HG02938 (cell line): ENCODE measurements around the gene GADL1.

Experiments
- ATAC-seq: cut with Tn5 transposase; IDR thresholded peaks from one replicate; pipeline ENCODE4 v1.9.1; 2021; ENCODE audit warnings: mild to moderate bottlenecking, moderate library complexity; ENCODE audit not compliant: unreplicated experiment

Gene GADL1

GRCh38 chr3:30764891-30765290 lies 129.6 kb downstream of the GADL1 start:
- no peak for ATAC-seq

GRCh38 chr3:30764281-30764680 lies 130.2 kb downstream of the GADL1 start:
- no peak for ATAC-seq

- ATAC-seq = no peak
These were observed 133.1 kb downstream of the GADL1 start for GRCh38 chr3:30761374-30761773.

GRCh38 chr3:30760737-30761136 lies 133.7 kb downstream of the GADL1 start:
- no peak for ATAC-seq

- ATAC-seq = no peak
These were observed 134.3 kb downstream of the GADL1 start for GRCh38 chr3:30760040-30760695.

- ATAC-seq = no peak
These were observed 138.2 kb downstream of the GADL1 start for GRCh38 chr3:30756218-30756617.

GRCh38 chr3:30754426-30754825 lies 140.0 kb downstream of the GADL1 start:
- no peak for ATAC-seq

- ATAC-seq = no peak
These were observed 140.7 kb downstream of the GADL1 start for GRCh38 chr3:30753766-30754165.

- ATAC-seq = no peak
These were observed 141.5 kb downstream of the GADL1 start for GRCh38 chr3:30752970-30753369.

GRCh38 chr3:30752491-30752890 lies 142.0 kb downstream of the GADL1 start:
- no peak for ATAC-seq

GRCh38 chr3:30751610-30752299 lies 142.7 kb downstream of the GADL1 start:
- ATAC-seq = peak; percentile 41

GRCh38 chr3:30750967-30751366 lies 143.5 kb downstream of the GADL1 start:
- ATAC-seq = no peak

- no peak for ATAC-seq
These were observed 145.2 kb downstream of the GADL1 start for GRCh38 chr3:30749230-30749629.

GRCh38 chr3:30747771-30748281 lies 146.6 kb downstream of the GADL1 start:
- no peak for ATAC-seq

- no peak for ATAC-seq
These were observed 150.7 kb downstream of the GADL1 start for GRCh38 chr3:30743641-30744317.

GRCh38 chr3:30742796-30743619 lies 151.5 kb downstream of the GADL1 start:
- no peak for ATAC-seq

GRCh38 chr3:30741889-30742288 lies 152.6 kb downstream of the GADL1 start:
- no peak for ATAC-seq

GRCh38 chr3:30738605-30739004 lies 155.9 kb downstream of the GADL1 start:
- no peak for ATAC-seq

GRCh38 chr3:30737743-30738499 lies 156.5 kb downstream of the GADL1 start:
- ATAC-seq = no peak

- ATAC-seq = no peak
These were observed 160.8 kb downstream of the GADL1 start for GRCh38 chr3:30733696-30734095.
